HG03045 (cell line): ENCODE data around the gene ATP10D.

Source experiments
- ATAC-seq: cut with Tn5 transposase; IDR thresholded peaks from one replicate; pipeline ENCODE4 v1.9.1; 2021; ENCODE audit warnings: mild to moderate bottlenecking, moderate library complexity; ENCODE audit not compliant: unreplicated experiment

Gene ATP10D

DNA sequence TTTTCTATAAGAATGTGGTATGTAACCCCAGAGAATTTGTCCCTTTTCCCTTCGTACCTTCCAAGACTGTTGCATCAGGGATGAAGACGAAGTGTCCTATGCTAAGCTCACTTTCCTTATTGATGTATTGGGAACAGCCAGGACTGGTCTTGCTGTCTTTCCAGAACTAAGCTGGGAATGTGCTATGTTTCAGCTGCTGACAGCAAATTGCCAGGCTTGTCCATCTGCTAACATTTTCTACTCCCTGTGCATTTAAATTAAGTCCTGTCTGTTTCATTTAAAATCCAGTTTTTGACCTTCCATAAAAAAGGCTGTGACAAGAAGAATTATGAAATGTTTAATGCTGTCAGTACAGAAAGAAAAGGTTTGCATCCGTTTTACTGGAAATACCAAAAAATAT, 87.9 kb downstream of the ATP10D start:
- ATAC-seq = no peak

- ATAC-seq = no peak
Measured at GRCh38 chr4:47577779-47578553, 92.9 kb downstream of the ATP10D start.

DNA sequence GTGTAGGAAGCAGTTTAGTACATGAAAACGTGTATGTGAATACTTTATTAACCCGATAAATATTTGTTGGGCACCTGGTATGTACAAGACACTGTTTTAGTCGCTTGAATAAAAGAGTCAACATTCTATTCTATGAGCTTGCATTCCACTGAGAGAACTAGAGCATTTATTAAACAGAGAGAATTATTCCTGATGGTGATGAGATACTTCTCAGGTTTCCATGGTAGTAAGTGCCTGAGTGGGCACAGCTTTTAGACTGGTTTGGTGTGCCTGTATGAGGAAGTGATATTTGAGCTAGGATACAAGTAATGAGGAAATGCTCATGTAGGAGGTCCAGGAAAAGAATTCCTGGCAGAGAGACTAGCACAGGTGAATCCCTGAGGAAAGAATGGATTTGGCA, 94.2 kb downstream of the ATP10D start:
- ATAC-seq = no peak

GRCh38 chr4:47590325-47590724, 105.2 kb downstream of the ATP10D start:
- ATAC-seq = no peak

- no peak for ATAC-seq
Measured at GRCh38 chr4:47597696-47598095, 112.6 kb downstream of the ATP10D start.

GRCh38 chr4:47598320-47598719, 113.2 kb downstream of the ATP10D start:
- ATAC-seq = no peak

DNA sequence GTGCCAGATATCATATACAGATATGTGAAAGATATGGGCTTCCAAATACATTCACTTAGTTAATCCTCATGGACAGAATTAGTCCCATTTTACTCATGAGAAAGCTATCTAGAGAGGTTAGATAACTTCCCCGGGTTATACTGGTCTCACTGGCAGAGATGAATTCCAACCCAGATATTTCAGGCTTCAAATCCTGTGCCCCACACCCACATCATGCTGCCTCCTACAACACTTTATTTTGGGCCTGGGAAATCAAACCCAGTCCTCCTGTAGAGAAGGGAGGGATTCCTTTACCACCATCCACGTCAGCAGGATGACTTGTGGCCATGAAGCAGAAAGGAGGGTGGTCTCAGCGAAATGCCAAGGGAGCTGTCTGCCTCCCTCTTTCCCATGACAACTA, 113.8 kb downstream of the ATP10D start:
- ATAC-seq = no peak

GRCh38 chr4:47606482-47606881, 121.4 kb downstream of the ATP10D start:
- no peak for ATAC-seq

DNA sequence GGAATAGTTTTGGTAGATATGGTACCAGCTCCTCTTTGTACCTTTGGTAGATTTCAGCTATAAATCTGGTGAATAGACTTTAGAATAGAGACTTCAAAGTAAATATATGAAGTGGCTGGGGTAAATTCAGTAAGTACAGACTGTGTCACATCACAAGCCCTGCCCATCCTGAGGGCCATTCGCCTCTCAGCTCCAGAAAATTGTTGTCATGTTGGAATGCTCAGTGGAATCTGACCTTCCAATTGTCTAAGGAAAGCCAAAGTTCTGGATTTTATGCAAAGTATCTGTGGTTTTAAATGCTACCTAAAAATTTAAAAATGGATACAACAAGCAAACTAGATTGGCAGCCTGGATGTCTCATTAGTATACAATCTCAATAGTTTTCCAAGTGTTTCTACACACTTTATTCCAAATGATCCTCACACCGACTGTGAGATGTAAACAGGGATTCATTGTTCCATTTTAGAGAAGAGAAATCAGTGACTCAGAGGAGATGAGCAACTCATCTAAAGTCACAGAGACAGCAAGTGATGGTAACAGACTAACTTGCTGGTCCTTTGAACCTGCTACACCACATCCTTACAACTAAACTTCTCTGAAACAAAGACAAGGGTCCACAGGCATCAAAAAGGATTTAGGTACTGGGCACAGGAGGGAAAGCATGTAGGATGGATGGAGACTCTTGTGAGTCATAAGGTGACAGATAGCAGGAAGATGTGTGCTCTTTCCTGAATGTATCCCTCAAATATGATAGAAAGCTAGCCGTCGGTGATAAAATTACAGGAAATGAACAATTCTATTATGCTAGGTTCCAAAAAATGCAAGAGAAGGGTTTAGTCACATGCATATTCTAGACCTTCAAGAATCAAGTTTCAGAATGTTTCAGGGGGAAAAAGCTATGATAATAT, 127.3 kb downstream of the ATP10D start:
- no peak for ATAC-seq

GRCh38 chr4:47615385-47615784, 130.3 kb downstream of the ATP10D start:
- no peak for ATAC-seq

- no peak for ATAC-seq
Measured at GRCh38 chr4:47617607-47618006, 132.5 kb downstream of the ATP10D start.

- no peak for ATAC-seq
Measured at GRCh38 chr4:47619691-47620090, 134.6 kb downstream of the ATP10D start.

- ATAC-seq = no peak
Measured at GRCh38 chr4:47621181-47621580, 136.1 kb downstream of the ATP10D start.

DNA sequence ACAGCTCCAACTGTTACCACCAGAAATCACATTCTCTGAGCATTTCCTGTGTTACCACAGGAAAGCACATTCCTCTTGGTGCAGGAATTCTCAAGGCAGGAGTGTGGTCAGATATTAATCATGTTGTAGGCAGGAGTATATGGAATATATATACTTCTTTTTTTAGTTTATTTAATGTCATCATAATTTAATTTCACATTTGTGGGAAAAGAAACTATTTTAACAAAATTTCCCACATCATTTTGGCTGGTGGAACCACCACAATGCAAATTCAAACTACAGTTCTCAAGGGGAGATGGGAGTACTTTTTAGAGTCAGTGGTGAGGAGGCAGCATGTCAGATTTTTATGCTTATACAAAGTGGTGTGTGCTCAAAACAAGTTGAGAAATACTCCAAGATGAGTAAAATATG, 139.0 kb downstream of the ATP10D start:
- no peak for ATAC-seq

DNA sequence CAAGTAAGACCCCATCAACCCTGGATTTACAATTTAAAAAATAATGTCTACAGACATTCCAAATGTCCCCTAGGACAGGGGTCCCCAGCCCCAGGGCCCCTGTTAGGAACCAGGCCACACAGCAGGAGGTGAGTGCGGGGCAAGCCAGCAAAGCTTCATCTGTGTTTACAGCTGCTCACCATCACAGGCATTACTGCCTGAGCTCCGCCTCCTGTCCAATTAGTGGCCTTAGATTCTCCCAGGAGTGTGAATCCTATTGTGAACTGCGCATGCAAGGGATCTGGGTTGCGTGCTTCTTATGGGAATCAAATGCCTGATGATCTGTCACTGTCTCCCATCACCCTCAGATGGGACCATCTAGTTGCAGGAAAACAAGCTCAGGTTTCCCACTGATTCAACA, 146.1 kb downstream of the ATP10D start:
- ATAC-seq = no peak

- ATAC-seq = no peak
Measured at GRCh38 chr4:47639531-47639930, 154.5 kb downstream of the ATP10D start.

GRCh38 chr4:47640911-47641310, 155.8 kb downstream of the ATP10D start:
- ATAC-seq = no peak

GRCh38 chr4:47641755-47642154, 156.7 kb downstream of the ATP10D start:
- no peak for ATAC-seq

GRCh38 chr4:47642191-47642830, 157.2 kb downstream of the ATP10D start:
- no peak for ATAC-seq
